Smooth muscle cell (in vitro differentiated cells): ENCODE measurements around the gene LATS2. TPM values are rescaled to one million over a fixed set of nuclear protein-coding genes. Genes with fewer than 3 reads are reported as not detected.

Experiments used
- DNase-seq: peaks from one replicate; lab custom pipeline; 2025; ENCODE audit not compliant: unreplicated experiment; lab: John Stamatoyannopoulos, UW
- H2AFZ ChIP-seq: fragments of 200-600 bp; sonication (generic); 2 replicates; pipeline ENCODE4 v1.6.0; 2016; ENCODE audit warnings: antibody characterized with exemption, low read depth, mild to moderate bottlenecking
- H3F3A ChIP-seq: fragments of 200-600 bp; sonication (generic); 2 replicates; pipeline ENCODE4 v1.6.0; 2017; ENCODE audit warnings: antibody characterized with exemption, low read depth
- H3K27ac ChIP-seq: fragments of 200-600 bp; sonication (generic); 2 replicates; pipeline ENCODE4 v1.5.1; 2016; ENCODE audit warnings: low read depth, mild to moderate bottlenecking
- H3K27me3 ChIP-seq: fragments of 200-600 bp; sonication (generic); 2 replicates; pipeline ENCODE4 v1.6.1; 2016; ENCODE audit warnings: low read depth, mild to moderate bottlenecking
- H3K36me3 ChIP-seq: fragments of 200-600 bp; sonication (generic); 2 replicates; pipeline ENCODE4 v1.5.1; 2016; ENCODE audit warnings: low read depth
- H3K4me1 ChIP-seq: fragments of 200-600 bp; sonication (generic); 2 replicates; pipeline ENCODE4 v1.5.1; 2016; ENCODE audit warnings: low read depth
- H3K4me2 ChIP-seq: fragments of 200-600 bp; sonication (generic); 2 replicates; pipeline ENCODE4 v1.6.0; 2016; ENCODE audit warnings: mild to moderate bottlenecking
- H3K4me3 ChIP-seq: fragments of 200-600 bp; sonication (generic); 2 replicates; pipeline ENCODE4 v1.5.1; 2016; ENCODE audit warnings: mild to moderate bottlenecking
- H3K79me2 ChIP-seq: fragments of 200-600 bp; sonication (generic); 2 replicates; pipeline ENCODE4 v1.6.0; 2016; ENCODE audit warnings: low read depth, mild to moderate bottlenecking
- H3K9ac ChIP-seq: fragments of 200-600 bp; sonication (generic); 2 replicates; pipeline ENCODE4 v1.6.0; 2016; ENCODE audit warnings: low read depth
- H3K9me3 ChIP-seq: fragments of 200-600 bp; sonication (generic); replicated peaks from 2 replicates; pipeline ENCODE4 v1.5.1; 2016; ENCODE audit warnings: low read depth
- H4K20me1 ChIP-seq: fragments of 200-600 bp; sonication (generic); 2 replicates; pipeline ENCODE4 v1.6.0; 2016; ENCODE audit warnings: low read depth
- CTCF ChIP-seq: fragments of 200-600 bp; sonication (generic); IDR thresholded peaks from 2 replicates; pipeline ENCODE4 v1.5.1; 2017; ENCODE audit warnings: borderline replicate concordance, mild to moderate bottlenecking, antibody characterized with exemption; ENCODE audit not compliant: insufficient read depth, poor library complexity, severe bottlenecking
- WGBS: methylation state at CpG from one replicate; pipeline ENCODE4 v1.1.7; 2016; ENCODE audit warnings: low lambda C conversion rate; 5-methylcytosine and 5-hydroxymethylcytosine counted together
- polyA plus RNA-seq: library from polyadenylated mRNA; unstranded; fragments of >200 nt; fragmentation: Nextera tagmentation; extraction: Ambion mirVana; gene quantifications from 2 replicates; pipeline ENCODE4 v1.2.1, GENCODE V29; 2016
- total RNA-seq: library from RNA; depleted of rRNA; stranded (reverse); fragments of >200 nt; gene quantifications from 2 replicates; pipeline ENCODE4 v1.2.3, GENCODE V29; 2014

The LATS2 gene
- total and polyA plus RNA-seq, 2 experiments from 2014 or later, result 6.9 to 20.8 TPM

- H3K27me3 ChIP-seq, result no peaks in the 10 kb centered on the region
- H3K4me1 ChIP-seq, result no peaks in the 10 kb centered on the region
- H3K9me3 ChIP-seq, result no peaks in the 10 kb centered on the region
- 97% methylated on average over 11 of the region's 11 CpGs for WGBS
- H2AFZ ChIP-seq, result no peak overlapping the region
- no peak overlapping the region for H3K4me3 ChIP-seq
- peaks cover 20% of the 10 kb centered on the region for H3K79me2 ChIP-seq
- H3K27ac ChIP-seq, result no peak overlapping the region
- no peak for DNase-seq
- no peak overlapping the region for H3K4me2 ChIP-seq
- no peak overlapping the region for H3K9ac ChIP-seq
- H3F3A ChIP-seq, result no peaks in the 10 kb centered on the region
- H4K20me1 ChIP-seq, result peaks cover 66% of the 10 kb centered on the region
- peaks cover 32% of the 10 kb centered on the region for H3K36me3 ChIP-seq
- TF ChIP-seq CTCF, result no peak
Observed at GRCh38 chr13:20983386-20983785, 78.0 kb downstream of the LATS2 start.

- no peaks in the 10 kb centered on the region for H3F3A ChIP-seq
- no peak for TF ChIP-seq CTCF
- no peak for DNase-seq
- no peak overlapping the region for H2AFZ ChIP-seq
- no peaks in the 10 kb centered on the region for H3K4me1 ChIP-seq
- WGBS, result 93% methylated on average over 18 of the region's 18 CpGs
- H3K27ac ChIP-seq, result no peak overlapping the region
- H3K4me2 ChIP-seq, result no peak overlapping the region
- no peaks in the 10 kb centered on the region for H3K27me3 ChIP-seq
- no peak overlapping the region for H3K4me3 ChIP-seq
- H4K20me1 ChIP-seq, result peaks cover 59% of the 10 kb centered on the region
- H3K79me2 ChIP-seq, result peaks cover 13% of the 10 kb centered on the region
- H3K36me3 ChIP-seq, result peaks cover 27% of the 10 kb centered on the region
- H3K9me3 ChIP-seq, result no peaks in the 10 kb centered on the region
- no peak overlapping the region for H3K9ac ChIP-seq
Observed at GRCh38 chr13:20981370-20982095, 79.9 kb downstream of the LATS2 start.

GRCh38 chr13:20980899-20981298 is 80.5 kb downstream of the LATS2 start:
- no peaks in the 10 kb centered on the region for H3K9me3 ChIP-seq
- H3K9ac ChIP-seq, result no peak overlapping the region
- no peaks in the 10 kb centered on the region for H3K27me3 ChIP-seq
- H3K79me2 ChIP-seq, result peaks cover 9% of the 10 kb centered on the region
- TF ChIP-seq CTCF, result no peak
- WGBS, result 92% methylated on average over 4 of the region's 4 CpGs
- H3K4me2 ChIP-seq, result no peak overlapping the region
- H2AFZ ChIP-seq, result no peak overlapping the region
- no peak for DNase-seq
- peaks cover 22% of the 10 kb centered on the region for H3K36me3 ChIP-seq
- H3K27ac ChIP-seq, result no peak overlapping the region
- no peak overlapping the region for H3K4me3 ChIP-seq
- no peaks in the 10 kb centered on the region for H3F3A ChIP-seq
- H4K20me1 ChIP-seq, result peaks cover 52% of the 10 kb centered on the region
- H3K4me1 ChIP-seq, result no peaks in the 10 kb centered on the region

- no peak for DNase-seq
- H2AFZ ChIP-seq, result no peak overlapping the region
- WGBS, result 92% methylated on average over 5 of the region's 5 CpGs
- no peaks in the 10 kb centered on the region for H3K4me1 ChIP-seq
- H3K27me3 ChIP-seq, result no peaks in the 10 kb centered on the region
- no peaks in the 10 kb centered on the region for H3F3A ChIP-seq
- no peak overlapping the region for H3K27ac ChIP-seq
- H4K20me1 ChIP-seq, result peaks cover 48% of the 10 kb centered on the region
- no peak overlapping the region for H3K9ac ChIP-seq
- H3K4me2 ChIP-seq, result no peak overlapping the region
- H3K36me3 ChIP-seq, result peaks cover 21% of the 10 kb centered on the region
- H3K79me2 ChIP-seq, result peaks cover 8% of the 10 kb centered on the region
- no peak for TF ChIP-seq CTCF
- H3K4me3 ChIP-seq, result no peak overlapping the region
- no peaks in the 10 kb centered on the region for H3K9me3 ChIP-seq
Observed at GRCh38 chr13:20980430-20980829, 81.0 kb downstream of the LATS2 start.
